ENCODE results near the gene CDC42BPG. TPM values are rescaled to one million over a fixed set of nuclear protein-coding genes. Genes with fewer than 3 reads are reported as not detected.

CDC42BPG gene
- total and polyA plus RNA-seq, 2 of the 8 experiments (the other 6 are each of a cell fraction or from before 2014, with no cell fraction given): 3.7 to 10.6 TPM

DNA sequence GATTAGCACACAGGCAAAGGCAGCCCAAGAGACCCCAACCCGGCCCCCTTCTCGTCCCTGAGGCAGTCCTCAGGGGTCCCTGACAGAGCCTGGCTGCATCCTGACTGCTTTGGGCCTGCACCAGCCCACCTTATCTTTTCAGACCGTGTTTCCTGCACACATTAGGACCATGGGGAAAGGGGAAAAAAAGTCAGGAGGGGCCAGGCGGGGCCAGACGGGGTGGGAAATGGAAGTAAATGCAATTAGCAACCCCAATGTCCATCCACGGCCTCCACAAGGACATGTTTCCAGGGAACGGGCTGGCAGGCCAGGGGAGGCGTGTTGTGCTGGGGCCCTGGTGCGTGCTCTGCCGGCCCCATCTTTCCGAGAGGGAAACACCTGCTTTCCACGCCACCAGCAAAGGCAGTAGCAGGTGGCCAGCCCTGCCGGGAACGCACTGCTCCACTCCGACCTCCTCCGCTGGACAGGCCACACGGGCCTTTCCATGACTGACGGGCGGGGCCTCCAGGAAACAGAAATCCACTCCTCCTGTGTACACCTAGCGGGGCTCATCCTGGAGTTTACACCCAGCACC is 26.5 kb upstream of the CDC42BPG start:
- Histone ChIP-seq H3K9me3 (ENCODE audit: insufficient read depth in 2 of 2, low read depth in 1 of 2, low read length in 1 of 2) (no peaks in the 10 kb centered on the region), H2BK20ac (ENCODE audit: low read length) (no peak overlapping the region), H2BK15ac (ENCODE audit: low read length) (no peak overlapping the region), H4K91ac (replicated peaks; ENCODE audit: insufficient read length, low read length) (no peak overlapping the region), H3K4me2 (ENCODE audit: insufficient read depth in 1 of 2, low read depth in 2 of 2, low read length in 2 of 2) (no peak overlapping the region), H2BK120ac (replicated peaks; ENCODE audit: low read depth, low read length) (no peak overlapping the region), H2BK5ac (ENCODE audit: low read depth, low read length) (no peak overlapping the region), H3K23ac (ENCODE audit: insufficient read length) (no peak overlapping the region), H2AFZ (ENCODE audit: low read length) (no peak overlapping the region), H3K79me2 (ENCODE audit: control insufficient read depth in 1 of 2, insufficient read depth in 2 of 2, low read length in 2 of 2) (0 out of 4 replicates have a peak, but pooled peaks cover 0 to 3% of the 10 kb centered on the region in 2 experiments), H3K27me3 (replicated peaks in 1 of 4; ENCODE audit: control insufficient read depth in 3 of 4, extremely low read depth in 1 of 4, insufficient read depth in 3 of 4, low read length in 3 of 4) (no peaks in the 10 kb centered on the region), H2BK12ac (ENCODE audit: low read depth, low read length) (no peak overlapping the region), H3K4me3 (ENCODE audit: extremely low read depth in 1 of 4, insufficient read depth in 2 of 4, low read depth in 3 of 4, low read length in 4 of 4) (no peak overlapping the region), H3K36me3 (ENCODE audit: control insufficient read depth in 2 of 4, insufficient read depth in 4 of 4, low read length in 3 of 4) (no peaks in the 10 kb centered on the region; a peak in 1 of 8 replicates), H3K23me2 (ENCODE audit: low read depth, low read length) (no peaks in the 10 kb centered on the region), H3K14ac (ENCODE audit: insufficient read length) (no peak overlapping the region), H3K4ac (replicated peaks; ENCODE audit: insufficient read length, low read depth, low read length) (no peak overlapping the region), H2AK5ac (ENCODE audit: low read depth, low read length) (no peak overlapping the region), H4K5ac (ENCODE audit: insufficient read length, low read depth, low read length) (no peak overlapping the region), H3K18ac (ENCODE audit: extremely low read depth, low read length) (no peak overlapping the region), H3K27ac (ENCODE audit: low read depth, low read length) (no peak overlapping the region), H3K79me1 (ENCODE audit: low read depth, low read length) (peaks cover 3% of the 10 kb centered on the region; the same call in 1 of the 2 replicates), H3K4me1 (replicated peaks in 1 of 4; ENCODE audit: control insufficient read depth in 3 of 4, insufficient read depth in 4 of 4, low read length in 3 of 4) (peaks cover 0 to 3% (median 0%) of the 10 kb centered on the region in 4 experiments; a peak in 2 of 7 replicates), H4K8ac (ENCODE audit: extremely low read depth, insufficient read depth, low read length) (peak overlapping the region; percentile 60; the same call in 1 of the 2 replicates), H4K20me1 (replicated peaks in 1 of 2; ENCODE audit: control insufficient read depth in 1 of 2, insufficient read depth in 2 of 2, low read length in 2 of 2) (peaks cover 0 to 4% of the 10 kb centered on the region in 2 experiments), H3K56ac (replicated peaks; ENCODE audit: insufficient read length, low read depth, low read length) (no peak overlapping the region), H3K9ac (replicated peaks in 1 of 4; ENCODE audit: extremely low read depth in 1 of 4, low read depth in 3 of 4, low read length in 3 of 4) (no peak overlapping the region)
- POLR2A ChIA-PET (ENCODE audit: partially characterized antibody): interaction anchor here (25.7 kb wide), 1 partner anchor 13 kb away, joined by 408 read pairs; the partner anchor contains the start of gene EHD1
- 88% methylated on average over 19 of the region's 20 CpGs; no CpG with 5 or more reads in 1 of the 2 experiments for WGBS, 2 experiments (ENCODE audit: extremely low coverage in 1 of 2, insufficient coverage in 1 of 2, insufficient read length in 1 of 2, insufficient replicate concordance in 2 of 2, low coverage in 1 of 2, low lambda C conversion rate in 2 of 2, missing lambda C conversion rate in 1 of 2)
- FAIRE-seq (no peak), DNase-seq (ENCODE audit: low read depth in 1 of 2, low spot score in 2 of 2) (no peak)
- TF ChIP-seq BCL11A (IDR thresholded peaks at IDR 0.05; ENCODE audit: low read depth in 2 of 2, low read length in 2 of 2): no peak
- CTCF ChIA-PET (ENCODE audit: partially characterized antibody): interaction anchor here (0.7 to 32.3 kb wide), 7 partner anchors 11 to 143 kb away, joined by 3 to 1058 read pairs (median 6); partner anchors contain the start of genes ARL2, BATF2, EHD1 and GPHA2
